HepG2 (cell line): Measurements from ENCODE around the gene SLC38A3. TPM values are rescaled to one million over a fixed set of nuclear protein-coding genes. Genes with fewer than 3 reads are reported as not detected.

Source experiments
- ELF1 ChIP-seq: sonication (generic); formaldehyde crosslinking; IDR thresholded peaks from 2 replicates; pipeline ENCODE4 v1.4.0; 2020; ENCODE audit warnings: missing genetic modification reagents
- GABPA ChIP-seq, 2 experiments: IDR thresholded peaks; 2 replicates each; pipeline ENCODE4 v1.6.1; 2011 to 2016; ENCODE audit warnings: low read depth in 2 of 2, low read length in 1 of 2, missing biosample characterization in 1 of 2, missing genetic modification characterization in 1 of 2
- HOXD1 ChIP-seq: sonication (generic); formaldehyde crosslinking; IDR thresholded peaks from 2 replicates; pipeline ENCODE4 v1.5.0; 2020; ENCODE audit warnings: missing genetic modification reagents
- KLF16 ChIP-seq, 2 experiments: sonication (generic) in 1 of 2; formaldehyde crosslinking in 1 of 2; IDR thresholded peaks; 2 replicates each; pipeline versions ENCODE4 v1.6.1 to v1.8.0; 2016 to 2023; ENCODE audit warnings: missing genetic modification reagents in 2 of 2, missing compliant biosample characterization in 1 of 2
- MEF2D ChIP-seq: sonication (generic); formaldehyde crosslinking; IDR thresholded peaks from 2 replicates; pipeline ENCODE4 v1.5.1; 2020; ENCODE audit warnings: mild to moderate bottlenecking, missing genetic modification reagents
- POLR2G ChIP-seq: fragments of 200-400 bp; formaldehyde crosslinking; IDR thresholded peaks from 2 replicates; pipeline ENCODE4 v1.6.1; 2018; ENCODE audit warnings: mild to moderate bottlenecking, low read depth, low read length, moderate library complexity
- ZNF350 ChIP-seq: sonication (generic); formaldehyde crosslinking; IDR thresholded peaks from 2 replicates; pipeline ENCODE4 v1.4.0; 2020; ENCODE audit warnings: mild to moderate bottlenecking, low read depth, missing genetic modification reagents, borderline replicate concordance
- ZNF605 ChIP-seq: sonication (generic); formaldehyde crosslinking; IDR thresholded peaks from 2 replicates; pipeline ENCODE4 v1.8.0; 2022; ENCODE audit warnings: mild to moderate bottlenecking, missing genetic modification reagents
- polyA plus RNA-seq, 8 experiments: library from polyadenylated mRNA; depleted of rRNA in 3 of 8; stranded (reverse) in 7 of 8; unstranded in 1 of 8; fragments of >200 nt; fragmentation: Illumina TruSeq in 4 of 8; extraction: Trizol in 4 of 8; gene quantifications; 2 replicates each; pipeline versions ENCODE4 v1.2.1 to v1.2.3, GENCODE V29; 2011 to 2016; ENCODE audit warnings: low read depth in 4 of 8, missing spikeins in 1 of 8, mixed read lengths in 1 of 8; ENCODE audit not compliant: insufficient read depth in 1 of 8
- total RNA-seq, 5 experiments: library from RNA; depleted of rRNA; stranded (reverse); fragments of >200 nt; fragmentation: Illumina TruSeq; extraction: Trizol; gene quantifications; 2 replicates each; pipeline ENCODE4 v1.2.3, GENCODE V29; 2016; ENCODE audit warnings: low read depth in 1 of 5
- TF ChIP-seq, protein P1 (sequence below): sonication (generic); formaldehyde crosslinking; IDR thresholded peaks from 2 replicates; pipeline ENCODE4 v1.4.0; 2020; ENCODE audit warnings: missing genetic modification reagents
- TF ChIP-seq, protein P2 (sequence below): IDR thresholded peaks from 2 replicates; pipeline ENCODE4 v1.6.1; 2016
- TF ChIP-seq, protein P3 (sequence below): sonication (generic); formaldehyde crosslinking; IDR thresholded peaks from 2 replicates; pipeline ENCODE4 v1.5.0; 2020; ENCODE audit warnings: missing genetic modification reagents
- TF ChIP-seq, protein P4 (sequence below): sonication (generic); formaldehyde crosslinking; IDR thresholded peaks from 2 replicates; pipeline ENCODE4 v1.4.0; 2020; ENCODE audit warnings: mild to moderate bottlenecking, missing genetic modification reagents, borderline replicate concordance
- TF ChIP-seq, protein P5 (sequence below): IDR thresholded peaks from 2 replicates; pipeline ENCODE4 v1.6.1; 2016; ENCODE audit warnings: low read depth, missing genetic modification reagents, missing compliant biosample characterization

Gene SLC38A3
- total and polyA plus RNA-seq, 2 of the 13 experiments (the other 11 are each of a cell fraction or from before 2014, with no cell fraction given), result 29.8 to 164 TPM

DNA sequence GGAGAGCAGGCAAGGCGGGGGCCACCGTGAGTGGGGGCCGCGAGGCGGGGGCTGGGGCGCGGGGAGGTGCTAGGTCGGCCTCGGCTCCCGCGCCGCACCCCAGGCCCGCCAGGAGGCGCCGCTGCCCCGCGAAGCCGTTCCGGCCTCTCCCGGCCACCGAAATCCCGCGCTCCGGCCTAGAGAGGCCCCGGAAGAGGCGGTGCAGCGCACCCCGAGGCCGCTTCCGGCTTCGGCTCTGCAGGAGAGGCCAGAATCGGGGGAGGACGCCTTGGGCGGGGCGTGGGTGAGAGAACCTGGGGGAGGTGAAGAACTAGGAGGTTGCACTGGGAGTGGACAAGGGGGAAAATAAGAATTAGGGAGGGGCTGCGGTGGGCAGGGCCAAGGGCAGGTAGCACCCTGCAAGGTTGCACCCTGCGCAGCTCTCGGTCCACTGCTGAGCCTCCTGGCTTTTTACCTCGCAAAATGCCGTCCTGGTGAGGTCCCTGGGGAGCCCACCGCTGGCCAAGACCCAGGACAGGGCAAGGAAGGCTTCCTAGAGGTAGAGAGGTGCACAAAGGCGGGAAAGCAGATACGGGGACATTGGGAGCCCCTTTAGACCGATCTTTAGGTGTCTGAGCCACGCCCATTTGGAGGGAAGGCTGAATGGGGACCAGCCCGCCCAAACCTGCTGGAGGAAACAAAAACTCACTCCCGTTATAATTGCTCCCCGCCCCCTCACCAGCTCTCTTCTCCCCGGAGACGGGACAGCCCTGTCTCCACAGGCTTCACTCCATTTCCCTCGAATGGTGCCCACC is 22.5 kb downstream of the SLC38A3 start (continued):
- TF ChIP-seq, protein P1, sequence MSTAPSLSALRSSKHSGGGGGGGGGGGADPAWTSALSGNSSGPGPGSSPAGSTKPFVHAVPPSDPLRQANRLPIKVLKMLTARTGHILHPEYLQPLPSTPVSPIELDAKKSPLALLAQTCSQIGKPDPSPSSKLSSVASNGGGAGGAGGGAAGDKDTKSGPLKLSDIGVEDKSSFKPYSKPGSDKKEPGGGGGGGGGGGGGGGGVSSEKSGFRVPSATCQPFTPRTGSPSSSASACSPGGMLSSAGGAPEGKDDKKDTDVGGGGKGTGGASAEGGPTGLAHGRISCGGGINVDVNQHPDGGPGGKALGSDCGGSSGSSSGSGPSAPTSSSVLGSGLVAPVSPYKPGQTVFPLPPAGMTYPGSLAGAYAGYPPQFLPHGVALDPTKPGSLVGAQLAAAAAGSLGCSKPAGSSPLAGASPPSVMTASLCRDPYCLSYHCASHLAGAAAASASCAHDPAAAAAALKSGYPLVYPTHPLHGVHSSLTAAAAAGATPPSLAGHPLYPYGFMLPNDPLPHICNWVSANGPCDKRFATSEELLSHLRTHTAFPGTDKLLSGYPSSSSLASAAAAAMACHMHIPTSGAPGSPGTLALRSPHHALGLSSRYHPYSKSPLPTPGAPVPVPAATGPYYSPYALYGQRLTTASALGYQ (CRISPR knock-in tag), result peak; percentile 63; the same call in 1 of the 2 replicates
- TF ChIP-seq ZNF350 (CRISPR knock-in tag), result no peak; the same call in 1 of the 2 replicates
- peak; percentile 50 for TF ChIP-seq ZNF605 (CRISPR knock-in tag)
- TF ChIP-seq, protein P2, sequence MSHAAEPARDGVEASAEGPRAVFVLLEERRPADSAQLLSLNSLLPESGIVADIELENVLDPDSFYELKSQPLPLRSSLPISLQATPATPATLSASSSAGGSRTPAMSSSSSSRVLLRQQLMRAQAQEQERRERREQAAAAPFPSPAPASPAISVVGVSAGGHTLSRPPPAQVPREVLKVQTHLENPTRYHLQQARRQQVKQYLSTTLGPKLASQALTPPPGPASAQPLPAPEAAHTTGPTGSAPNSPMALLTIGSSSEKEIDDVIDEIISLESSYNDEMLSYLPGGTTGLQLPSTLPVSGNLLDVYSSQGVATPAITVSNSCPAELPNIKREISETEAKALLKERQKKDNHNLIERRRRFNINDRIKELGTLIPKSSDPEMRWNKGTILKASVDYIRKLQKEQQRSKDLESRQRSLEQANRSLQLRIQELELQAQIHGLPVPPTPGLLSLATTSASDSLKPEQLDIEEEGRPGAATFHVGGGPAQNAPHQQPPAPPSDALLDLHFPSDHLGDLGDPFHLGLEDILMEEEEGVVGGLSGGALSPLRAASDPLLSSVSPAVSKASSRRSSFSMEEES (CRISPR knock-in tag), result peak; percentile 55; the same call in 1 of the 2 replicates
- TF ChIP-seq MEF2D (CRISPR knock-in tag), result 0 out of 2 replicates have a peak, but pooled peaks have one; percentile 14
- TF ChIP-seq, protein P3, sequence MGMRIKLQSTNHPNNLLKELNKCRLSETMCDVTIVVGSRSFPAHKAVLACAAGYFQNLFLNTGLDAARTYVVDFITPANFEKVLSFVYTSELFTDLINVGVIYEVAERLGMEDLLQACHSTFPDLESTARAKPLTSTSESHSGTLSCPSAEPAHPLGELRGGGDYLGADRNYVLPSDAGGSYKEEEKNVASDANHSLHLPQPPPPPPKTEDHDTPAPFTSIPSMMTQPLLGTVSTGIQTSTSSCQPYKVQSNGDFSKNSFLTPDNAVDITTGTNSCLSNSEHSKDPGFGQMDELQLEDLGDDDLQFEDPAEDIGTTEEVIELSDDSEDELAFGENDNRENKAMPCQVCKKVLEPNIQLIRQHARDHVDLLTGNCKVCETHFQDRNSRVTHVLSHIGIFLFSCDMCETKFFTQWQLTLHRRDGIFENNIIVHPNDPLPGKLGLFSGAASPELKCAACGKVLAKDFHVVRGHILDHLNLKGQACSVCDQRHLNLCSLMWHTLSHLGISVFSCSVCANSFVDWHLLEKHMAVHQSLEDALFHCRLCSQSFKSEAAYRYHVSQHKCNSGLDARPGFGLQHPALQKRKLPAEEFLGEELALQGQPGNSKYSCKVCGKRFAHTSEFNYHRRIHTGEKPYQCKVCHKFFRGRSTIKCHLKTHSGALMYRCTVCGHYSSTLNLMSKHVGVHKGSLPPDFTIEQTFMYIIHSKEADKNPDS, result 0 out of 2 replicates have a peak, but pooled peaks have one; percentile 6
- TF ChIP-seq KLF16 (CRISPR knock-in tag; IDR thresholded peaks at IDR 0.05), result peak in 1 of 2 experiments; percentile 91; a peak in 1 of 4 replicates
- TF ChIP-seq, protein P4, sequence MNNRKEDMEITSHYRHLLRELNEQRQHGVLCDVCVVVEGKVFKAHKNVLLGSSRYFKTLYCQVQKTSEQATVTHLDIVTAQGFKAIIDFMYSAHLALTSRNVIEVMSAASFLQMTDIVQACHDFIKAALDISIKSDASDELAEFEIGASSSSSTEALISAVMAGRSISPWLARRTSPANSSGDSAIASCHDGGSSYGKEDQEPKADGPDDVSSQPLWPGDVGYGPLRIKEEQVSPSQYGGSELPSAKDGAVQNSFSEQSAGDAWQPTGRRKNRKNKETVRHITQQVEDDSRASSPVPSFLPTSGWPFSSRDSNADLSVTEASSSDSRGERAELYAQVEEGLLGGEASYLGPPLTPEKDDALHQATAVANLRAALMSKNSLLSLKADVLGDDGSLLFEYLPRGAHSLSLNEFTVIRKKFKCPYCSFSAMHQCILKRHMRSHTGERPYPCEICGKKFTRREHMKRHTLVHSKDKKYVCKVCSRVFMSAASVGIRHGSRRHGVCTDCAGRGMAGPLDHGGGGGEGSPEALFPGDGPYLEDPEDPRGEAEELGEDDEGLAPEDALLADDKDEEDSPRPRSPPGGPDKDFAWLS (CRISPR knock-in tag), result 0 out of 2 replicates have a peak, but pooled peaks have one; percentile 35
- peak; percentile 82 for TF ChIP-seq POLR2G
- TF ChIP-seq HOXD1 (CRISPR knock-in tag), result 0 out of 2 replicates have a peak, but pooled peaks have one; percentile 30
- no peak for TF ChIP-seq GABPA (IDR thresholded peaks at IDR 0.05; ENCODE audit: low read depth, low read length)
- TF ChIP-seq GABPA (CRISPR knock-in tag; IDR thresholded peaks at IDR 0.05; ENCODE audit: low read depth), result peak; percentile 94
- TF ChIP-seq, protein P5, sequence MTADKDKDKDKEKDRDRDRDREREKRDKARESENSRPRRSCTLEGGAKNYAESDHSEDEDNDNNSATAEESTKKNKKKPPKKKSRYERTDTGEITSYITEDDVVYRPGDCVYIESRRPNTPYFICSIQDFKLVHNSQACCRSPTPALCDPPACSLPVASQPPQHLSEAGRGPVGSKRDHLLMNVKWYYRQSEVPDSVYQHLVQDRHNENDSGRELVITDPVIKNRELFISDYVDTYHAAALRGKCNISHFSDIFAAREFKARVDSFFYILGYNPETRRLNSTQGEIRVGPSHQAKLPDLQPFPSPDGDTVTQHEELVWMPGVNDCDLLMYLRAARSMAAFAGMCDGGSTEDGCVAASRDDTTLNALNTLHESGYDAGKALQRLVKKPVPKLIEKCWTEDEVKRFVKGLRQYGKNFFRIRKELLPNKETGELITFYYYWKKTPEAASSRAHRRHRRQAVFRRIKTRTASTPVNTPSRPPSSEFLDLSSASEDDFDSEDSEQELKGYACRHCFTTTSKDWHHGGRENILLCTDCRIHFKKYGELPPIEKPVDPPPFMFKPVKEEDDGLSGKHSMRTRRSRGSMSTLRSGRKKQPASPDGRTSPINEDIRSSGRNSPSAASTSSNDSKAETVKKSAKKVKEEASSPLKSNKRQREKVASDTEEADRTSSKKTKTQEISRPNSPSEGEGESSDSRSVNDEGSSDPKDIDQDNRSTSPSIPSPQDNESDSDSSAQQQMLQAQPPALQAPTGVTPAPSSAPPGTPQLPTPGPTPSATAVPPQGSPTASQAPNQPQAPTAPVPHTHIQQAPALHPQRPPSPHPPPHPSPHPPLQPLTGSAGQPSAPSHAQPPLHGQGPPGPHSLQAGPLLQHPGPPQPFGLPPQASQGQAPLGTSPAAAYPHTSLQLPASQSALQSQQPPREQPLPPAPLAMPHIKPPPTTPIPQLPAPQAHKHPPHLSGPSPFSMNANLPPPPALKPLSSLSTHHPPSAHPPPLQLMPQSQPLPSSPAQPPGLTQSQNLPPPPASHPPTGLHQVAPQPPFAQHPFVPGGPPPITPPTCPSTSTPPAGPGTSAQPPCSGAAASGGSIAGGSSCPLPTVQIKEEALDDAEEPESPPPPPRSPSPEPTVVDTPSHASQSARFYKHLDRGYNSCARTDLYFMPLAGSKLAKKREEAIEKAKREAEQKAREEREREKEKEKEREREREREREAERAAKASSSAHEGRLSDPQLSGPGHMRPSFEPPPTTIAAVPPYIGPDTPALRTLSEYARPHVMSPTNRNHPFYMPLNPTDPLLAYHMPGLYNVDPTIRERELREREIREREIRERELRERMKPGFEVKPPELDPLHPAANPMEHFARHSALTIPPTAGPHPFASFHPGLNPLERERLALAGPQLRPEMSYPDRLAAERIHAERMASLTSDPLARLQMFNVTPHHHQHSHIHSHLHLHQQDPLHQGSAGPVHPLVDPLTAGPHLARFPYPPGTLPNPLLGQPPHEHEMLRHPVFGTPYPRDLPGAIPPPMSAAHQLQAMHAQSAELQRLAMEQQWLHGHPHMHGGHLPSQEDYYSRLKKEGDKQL (CRISPR knock-in tag), result no peak
- TF ChIP-seq ELF1 (CRISPR knock-in tag), result peak; percentile 97
